HL-60/S4 treated with phorbol 12-myristate 13-acetate at 8.2 ng/mL for 4 days and 3 days (cell line): ENCODE data around the gene TRIO.

ENCODE experiments used
- in situ Hi-C: fragments of 300-500 bp; cut with MboI; formaldehyde crosslinking; loops from 2 replicates; pipeline ENCODE4 v1.15.0; 2022; ENCODE audit warnings: low sequenced_read_pairs

Gene TRIO

GRCh38 chr5:14165375-14166106 lies 22.4 kb downstream of the TRIO start:
- in situ Hi-C loops: no loop called here

- in situ Hi-C loops: no loop called here
Measured at GRCh38 chr5:14166437-14166836, 23.3 kb downstream of the TRIO start.

- in situ Hi-C loops: no loop called here
Measured at GRCh38 chr5:14167211-14167845, 24.2 kb downstream of the TRIO start.

DNA sequence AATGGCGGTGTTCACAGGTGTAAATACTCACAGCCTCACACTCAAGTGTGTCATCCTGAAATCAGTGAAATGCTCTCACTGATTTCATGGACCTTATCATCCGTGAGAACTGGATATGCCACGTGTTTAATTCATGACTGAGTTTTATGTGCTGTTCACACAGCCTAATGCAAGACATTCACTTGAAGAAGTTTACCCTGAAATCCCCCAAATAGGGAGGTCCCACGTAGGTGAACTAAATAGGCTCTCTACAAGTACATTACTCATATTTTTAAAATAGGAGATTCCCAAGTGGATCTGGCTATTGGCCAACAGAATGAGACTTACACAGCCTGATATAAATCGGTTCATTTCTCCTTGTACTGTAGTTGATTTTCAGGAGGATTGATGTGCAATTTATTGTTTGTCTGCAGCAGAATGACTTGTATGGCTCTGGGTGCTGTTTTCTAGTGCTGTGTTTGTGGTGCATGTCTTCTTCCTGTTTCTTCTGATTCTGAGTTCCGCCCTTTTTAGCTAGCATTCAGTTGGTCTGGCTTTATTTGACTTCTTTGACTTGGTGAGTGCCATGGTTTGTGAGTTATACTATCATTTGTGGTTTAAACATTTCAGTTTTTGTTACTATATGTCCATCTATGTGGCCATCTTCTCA lies 25.1 kb downstream of the TRIO start:
- in situ Hi-C loops: no loop called here

GRCh38 chr5:14168793-14169262 lies 25.7 kb downstream of the TRIO start:
- in situ Hi-C loops: no loop called here

DNA sequence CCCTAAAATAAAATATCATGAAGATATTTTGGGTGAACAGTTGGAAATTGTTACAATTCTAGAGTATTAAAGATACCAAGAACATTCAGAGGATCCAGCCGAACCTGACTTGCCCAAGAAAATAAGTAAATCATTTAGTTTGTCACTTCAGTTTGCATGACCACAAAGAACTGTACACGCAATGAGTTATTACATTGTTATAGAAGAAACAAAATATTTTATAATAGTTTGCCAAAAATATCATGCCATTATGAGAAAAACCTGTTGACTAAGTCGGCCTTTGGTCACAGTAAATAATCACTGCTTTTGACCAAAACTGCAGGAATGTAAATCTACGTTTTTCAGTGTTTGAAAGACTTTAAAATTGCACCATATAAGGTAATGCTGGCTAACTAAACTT lies 27.9 kb downstream of the TRIO start:
- in situ Hi-C loops: no loop called here

DNA sequence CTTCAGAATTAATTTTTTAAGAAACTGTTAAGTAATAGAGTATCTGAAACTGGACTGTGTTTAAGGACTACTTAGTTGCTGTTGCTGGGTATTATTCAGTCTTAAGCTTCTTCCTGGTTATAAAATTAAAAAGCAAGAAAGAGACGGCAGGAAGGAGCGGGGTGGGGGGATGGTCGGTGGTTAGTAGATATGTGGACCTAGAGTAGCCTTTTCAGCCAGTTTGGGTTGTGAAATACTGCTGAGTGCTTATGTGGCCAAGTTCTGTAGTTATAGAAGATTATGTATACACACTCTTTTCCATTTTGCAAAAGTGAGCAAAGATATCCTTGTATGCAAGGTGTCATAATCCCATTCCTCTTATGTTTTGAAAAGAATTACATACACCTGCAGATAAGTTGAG lies 28.5 kb downstream of the TRIO start:
- in situ Hi-C loops: no loop called here

GRCh38 chr5:14172149-14172795 lies 29.1 kb downstream of the TRIO start:
- in situ Hi-C loops: no loop called here

GRCh38 chr5:14173377-14174229 lies 30.5 kb downstream of the TRIO start:
- in situ Hi-C loops: no loop called here

- in situ Hi-C loops: no loop called here
Measured at GRCh38 chr5:14174230-14174636, 31.1 kb downstream of the TRIO start.

GRCh38 chr5:14175381-14175780 lies 32.2 kb downstream of the TRIO start:
- in situ Hi-C loops: no loop called here

GRCh38 chr5:14176888-14177287 lies 33.7 kb downstream of the TRIO start:
- in situ Hi-C loops: no loop called here

DNA sequence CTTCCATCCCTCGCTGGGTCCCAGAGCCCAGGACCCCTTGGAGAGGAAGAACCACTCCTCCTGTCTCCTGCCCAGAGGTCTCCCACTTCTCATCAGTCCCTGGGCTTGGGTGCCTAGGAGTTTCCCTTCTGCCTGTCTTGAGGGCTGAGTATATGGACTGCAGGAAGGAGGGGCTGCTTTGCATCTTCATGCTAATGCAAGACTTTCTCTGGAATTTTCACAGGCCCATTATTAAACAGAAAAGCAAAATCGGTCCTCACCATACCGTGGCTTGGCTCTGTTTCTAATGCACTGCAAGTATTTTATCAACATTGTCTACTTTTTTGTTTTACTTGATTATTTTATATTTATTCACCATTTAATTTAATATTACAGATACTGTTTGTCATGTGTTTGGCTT lies 34.5 kb downstream of the TRIO start:
- in situ Hi-C loops: no loop called here

GRCh38 chr5:14178091-14178490 lies 34.9 kb downstream of the TRIO start:
- in situ Hi-C loops: no loop called here

- in situ Hi-C loops: no loop called here
Measured at GRCh38 chr5:14178671-14179211, 35.6 kb downstream of the TRIO start.

- in situ Hi-C loops: no loop called here
Measured at GRCh38 chr5:14179446-14179845, 36.3 kb downstream of the TRIO start.

DNA sequence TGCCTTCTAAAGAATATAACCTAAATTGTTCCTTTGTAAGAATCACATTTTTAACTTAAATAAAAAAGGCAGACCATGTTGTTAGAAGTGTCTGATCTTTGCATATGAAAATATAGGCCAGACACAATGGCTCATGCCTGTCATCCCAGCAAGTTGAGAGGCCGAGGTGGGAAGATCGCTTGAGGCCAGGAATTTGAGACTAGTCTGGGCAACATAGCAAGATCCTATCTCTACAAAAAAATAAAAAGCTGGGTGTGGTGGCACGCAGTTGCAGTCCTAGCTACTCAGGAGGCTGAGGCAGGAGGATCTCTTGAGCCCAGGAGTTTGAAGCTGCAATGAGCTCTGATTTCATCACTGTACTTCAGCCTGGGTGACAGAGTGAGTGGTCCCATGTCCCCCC lies 37.3 kb downstream of the TRIO start:
- in situ Hi-C loops: no loop called here

- in situ Hi-C loops: no loop called here
Measured at GRCh38 chr5:14181299-14181968, 38.3 kb downstream of the TRIO start.

GRCh38 chr5:14182761-14183160 lies 39.6 kb downstream of the TRIO start:
- in situ Hi-C loops: no loop called here
